ENCODE results near the gene EFL1. TPM values are rescaled to one million over a fixed set of nuclear protein-coding genes. Genes with fewer than 3 reads are reported as not detected.

Gene EFL1
- total and polyA plus RNA-seq, 9 of the 15 experiments (the other 6 are each of a cell fraction or from before 2014, with no cell fraction given) = 4.8 to 32.5 (median 16.9) TPM

DNA sequence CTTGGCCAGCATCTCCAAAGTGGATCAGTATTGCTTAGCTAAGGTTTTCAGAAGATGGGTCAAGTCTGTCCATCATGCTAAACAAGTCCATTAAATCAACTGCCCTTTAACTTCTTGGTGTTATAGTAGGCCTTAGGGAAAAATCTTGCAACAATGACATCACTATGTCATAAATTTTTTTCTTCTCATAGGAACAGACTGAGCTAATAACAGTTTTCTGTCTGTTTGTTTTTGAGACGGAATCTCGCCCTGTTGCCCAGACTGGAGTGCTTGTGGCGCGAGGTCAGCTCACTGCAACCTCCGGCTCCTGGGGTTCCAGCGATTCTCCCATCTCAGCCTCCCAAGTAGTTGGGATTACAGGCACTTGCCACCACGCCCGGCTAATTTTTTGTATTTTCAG lies 94.2 kb downstream of the EFL1 start (continued):
- TF ChIP-seq ZNF699 (CRISPR knock-in tag; IDR thresholded peaks at IDR 0.05; ENCODE audit: insufficient replicate concordance) (no peak), RBM34 (IDR thresholded peaks at IDR 0.05; ENCODE audit: borderline replicate concordance, insufficient read depth, low read length) (no peak)

GRCh38 chr15:82165948-82166376 lies 96.6 kb downstream of the EFL1 start:
- no peak for DNase-seq (ENCODE audit: extremely low read depth in 1 of 4, low spot score in 3 of 4)
- 17% methylated on average over 1 of the region's 1 CpG for WGBS (ENCODE audit: insufficient coverage, low coverage, missing lambda C conversion rate)
- ATAC-seq = no peak

More at GRCh38 chr15:82165948-82166376, 96.6 kb downstream of the EFL1 start:
- in situ Hi-C loops (cut with MboI) (no loop called here), intact Hi-C loops (cut with micrococcal nuclease) (no loop called here)
- H3K4me2 ChIP-seq (ENCODE audit: insufficient read depth, low read length) = no peak overlapping the region
- H4K20me1 ChIP-seq (replicated peaks; ENCODE audit: control insufficient read depth, insufficient read depth, low read length) = no peaks in the 10 kb centered on the region
- no peak overlapping the region for H3K27ac ChIP-seq (ENCODE audit: extremely low read depth, low read depth, low read length)
- H3K9me1 ChIP-seq (ENCODE audit: control insufficient read depth, insufficient read depth, low read length) = no peaks in the 10 kb centered on the region
- H3K4me1 ChIP-seq (replicated peaks in 1 of 2; ENCODE audit: control insufficient read depth in 2 of 2, insufficient read depth in 2 of 2, low read length in 2 of 2) = no peaks in the 10 kb centered on the region
- POLR2A ChIA-PET = no interaction called here
- TF ChIP-seq CTBP1 (IDR thresholded peaks at IDR 0.05; ENCODE audit: borderline replicate concordance) (no peak), C11orf30 (IDR thresholded peaks at IDR 0.05; ENCODE audit: low read depth) (no peak), STAT5A (IDR thresholded peaks at IDR 0.05; ENCODE audit: borderline replicate concordance, low read length) (no peak), PPARD (CRISPR knock-in tag; IDR thresholded peaks at IDR 0.05) (no peak), TAF7 (tag; IDR thresholded peaks at IDR 0.05) (no peak), MXD1 (CRISPR knock-in tag; IDR thresholded peaks at IDR 0.05; ENCODE audit: borderline replicate concordance, poor library complexity, severe bottlenecking) (no peak), TAL1 (IDR thresholded peaks at IDR 0.05) (no peak), L3MBTL2 (IDR thresholded peaks at IDR 0.05) (no peak), SIN3B (IDR thresholded peaks at IDR 0.05; ENCODE audit: low read depth) (no peak), NCOA4 (IDR thresholded peaks at IDR 0.05; ENCODE audit: partially characterized antibody) (no peak), HLTF (IDR thresholded peaks at IDR 0.05) (no peak), SOX6 (IDR thresholded peaks at IDR 0.05) (no peak), ZBTB1 (CRISPR knock-in tag; IDR thresholded peaks at IDR 0.05; ENCODE audit: borderline replicate concordance, low read depth) (no peak), ZNF217 (CRISPR knock-in tag; IDR thresholded peaks at IDR 0.05) (no peak), NFIC (IDR thresholded peaks at IDR 0.05) (no peak), ZNF583 (CRISPR knock-in tag; IDR thresholded peaks at IDR 0.05) (no peak), BCOR (IDR thresholded peaks at IDR 0.05) (no peak), FOXP4 (CRISPR knock-in tag; IDR thresholded peaks at IDR 0.05; ENCODE audit: borderline replicate concordance) (no peak), SRSF3 (IDR thresholded peaks at IDR 0.05; ENCODE audit: insufficient read depth, low read length) (no peak)
- TF ChIP-seq, protein P1, sequence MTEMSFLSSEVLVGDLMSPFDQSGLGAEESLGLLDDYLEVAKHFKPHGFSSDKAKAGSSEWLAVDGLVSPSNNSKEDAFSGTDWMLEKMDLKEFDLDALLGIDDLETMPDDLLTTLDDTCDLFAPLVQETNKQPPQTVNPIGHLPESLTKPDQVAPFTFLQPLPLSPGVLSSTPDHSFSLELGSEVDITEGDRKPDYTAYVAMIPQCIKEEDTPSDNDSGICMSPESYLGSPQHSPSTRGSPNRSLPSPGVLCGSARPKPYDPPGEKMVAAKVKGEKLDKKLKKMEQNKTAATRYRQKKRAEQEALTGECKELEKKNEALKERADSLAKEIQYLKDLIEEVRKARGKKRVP (CRISPR knock-in tag; IDR thresholded peaks at IDR 0.05) = no peak
- H3K9ac ChIP-seq (ENCODE audit: insufficient read depth in 1 of 2, low read depth in 2 of 2, low read length in 2 of 2) = no peak overlapping the region
- H3K36me3 ChIP-seq (ENCODE audit: control insufficient read depth, insufficient read depth, low read length) = peaks cover 18% of the 10 kb centered on the region
- no peaks in the 10 kb centered on the region for H3K9me3 ChIP-seq (replicated peaks; ENCODE audit: control insufficient read depth, insufficient read depth, low read depth, low read length)
- H2AFZ ChIP-seq (ENCODE audit: low read depth, low read length) = no peak overlapping the region
- BruUV-seq (replicated peaks) = no TSS peak
- no peak overlapping the region for H3K4me3 ChIP-seq
- no peaks in the 10 kb centered on the region for H3K27me3 ChIP-seq (ENCODE audit: control insufficient read depth in 2 of 2, insufficient read depth in 2 of 2, low read length in 2 of 2)
- no peaks in the 10 kb centered on the region for H3K79me2 ChIP-seq (ENCODE audit: control insufficient read depth, insufficient read depth, low read length)
- CTCF ChIA-PET (ENCODE audit: low intra/inter-chr PET ratio) = no interaction called here
- no peak for FAIRE-seq

Measured in K562 (cell line).